Measurements from ENCODE around the gene FAF2. TPM values are rescaled to one million over a fixed set of nuclear protein-coding genes. Genes with fewer than 3 reads are reported as not detected.
"Not testable (repeated sequence)": the region's sequence is repeated elsewhere in the genome, so short reads cannot be mapped to it uniquely, and the experiment has no call there.

The FAF2 gene
- total RNA-seq, 2 donors from 2014 or later: 36.0 to 37.0 TPM

GRCh38 chr5:176440927-176441706, 7.1 kb upstream of the FAF2 start:
- no peak for TF ChIP-seq CTCF (IDR thresholded peaks at IDR 0.05)
- no peak overlapping the region for H3K9ac ChIP-seq (ENCODE audit: low read depth in 2 of 2, low read length in 2 of 2)
- DNase-seq: no peak

GRCh38 chr5:176441921-176442323, 6.3 kb upstream of the FAF2 start:
- H3K9me3 ChIP-seq: no peaks in the 10 kb centered on the region
- intact Hi-C loops (cut with DNase I): no loop called here
- no peak for TF ChIP-seq CTCF (IDR thresholded peaks at IDR 0.05)
- no peaks in the 10 kb centered on the region for H3K4me1 ChIP-seq
- no peaks in the 10 kb centered on the region for H3K36me3 ChIP-seq
- H3K27ac ChIP-seq: no peak overlapping the region
- no peaks in the 10 kb centered on the region for H3K27me3 ChIP-seq
- no peak overlapping the region for H3K4me3 ChIP-seq
- no peak for DNase-seq
- no peak overlapping the region for H3K9ac ChIP-seq (ENCODE audit: low read depth in 2 of 2, low read length in 2 of 2)

More at GRCh38 chr5:176440927-176441706, 7.1 kb upstream of the FAF2 start:
- Histone ChIP-seq H3K9me3 (no peaks in the 10 kb centered on the region), H3K4me3 (no peak overlapping the region), H3K36me3 (no peaks in the 10 kb centered on the region), H3K4me1 (no peaks in the 10 kb centered on the region), H3K27ac (no peak overlapping the region), H3K27me3 (no peaks in the 10 kb centered on the region)
- intact Hi-C loops (cut with DNase I): no loop called here

DNA sequence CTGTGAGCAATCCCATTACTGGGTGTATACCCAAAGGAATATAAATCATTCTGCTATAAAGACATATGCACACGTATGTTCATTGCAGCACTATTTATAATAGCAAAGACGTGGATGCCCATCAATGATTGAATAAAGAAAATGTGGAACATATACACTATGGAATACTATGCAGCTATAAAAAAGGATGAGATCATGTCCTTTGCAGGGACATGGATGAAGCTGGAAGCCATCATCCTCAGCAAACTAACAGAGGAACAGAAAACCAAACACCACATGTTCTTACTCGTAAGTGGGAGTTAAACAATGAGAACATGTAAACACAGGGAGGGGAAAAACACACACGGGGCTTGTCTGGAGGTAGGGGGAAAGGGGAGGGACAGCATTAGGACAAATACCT, 5.3 kb upstream of the FAF2 start:
- DNase-seq; intact Hi-C loops (cut with DNase I); H3K27me3 ChIP-seq; H3K9me3 ChIP-seq; H3K4me3 ChIP-seq; H3K27ac ChIP-seq; H3K4me1 ChIP-seq; H3K36me3 ChIP-seq; H3K9ac ChIP-seq (ENCODE audit: low read depth in 2 of 2, low read length in 2 of 2): not testable (repeated sequence)

DNA sequence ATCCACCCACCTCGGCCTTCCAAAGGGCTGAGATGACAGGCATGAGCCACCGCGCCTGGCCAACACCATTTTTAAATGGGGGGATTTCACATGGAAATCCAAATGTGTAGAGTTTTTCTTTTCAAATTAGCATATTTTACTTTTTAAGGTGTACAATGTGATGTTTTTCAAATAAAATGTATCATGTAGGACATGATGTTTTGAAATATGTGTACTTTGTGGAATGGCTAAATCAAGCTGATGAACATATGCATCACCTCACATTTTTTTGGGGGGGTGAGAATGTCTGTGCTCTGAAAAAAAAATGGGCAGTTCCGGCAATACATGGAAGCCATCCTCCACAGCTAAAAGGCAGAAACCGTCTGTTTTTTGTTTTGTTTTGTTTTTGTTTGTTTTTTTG, 3.4 kb upstream of the FAF2 start:
- H3K27me3 ChIP-seq: no peaks in the 10 kb centered on the region
- H3K9ac ChIP-seq (ENCODE audit: low read depth in 2 of 2, low read length in 2 of 2): no peak overlapping the region
- H3K4me3 ChIP-seq: no peak overlapping the region
- no peak for TF ChIP-seq CTCF (IDR thresholded peaks at IDR 0.05)
- DNase-seq: no peak
- intact Hi-C loops (cut with DNase I): no loop called here
- no peak overlapping the region for H3K27ac ChIP-seq
- no peaks in the 10 kb centered on the region for H3K9me3 ChIP-seq
- peaks cover 5% of the 10 kb centered on the region for H3K4me1 ChIP-seq
- no peaks in the 10 kb centered on the region for H3K36me3 ChIP-seq

DNA sequence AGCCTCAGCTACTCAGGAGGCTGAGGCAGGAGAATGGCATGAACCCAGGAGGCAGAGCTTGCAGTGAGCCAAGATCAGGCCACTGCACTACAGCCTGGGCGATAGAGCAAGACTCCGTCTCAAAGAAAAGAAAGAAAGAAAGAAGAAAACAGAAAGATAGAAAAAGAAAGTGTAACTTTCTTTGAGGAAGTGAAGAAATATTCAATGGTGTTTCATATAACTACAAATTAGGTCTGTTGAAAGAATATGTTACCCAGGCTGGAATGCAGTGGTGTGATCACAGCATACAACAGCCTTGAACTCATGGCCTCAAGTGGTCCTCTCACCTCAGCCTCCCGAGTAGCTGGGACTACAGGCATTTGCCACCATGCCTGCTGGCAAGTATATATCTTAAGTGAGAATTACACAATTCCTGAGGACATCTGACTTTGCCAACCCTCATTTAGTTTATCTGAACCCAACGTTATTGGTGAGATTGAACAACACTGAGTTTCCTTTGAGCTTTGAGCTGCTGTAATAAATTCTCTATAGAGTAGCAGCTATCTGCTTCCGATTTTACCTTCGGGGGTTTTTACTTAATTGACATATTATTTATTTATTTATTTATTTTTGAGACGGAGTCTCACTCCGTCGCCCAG, 2.0 kb upstream of the FAF2 start:
- no peak overlapping the region for H3K27ac ChIP-seq
- intact Hi-C loops (cut with DNase I): no loop called here
- H3K4me1 ChIP-seq: peaks cover 5% of the 10 kb centered on the region
- no peak for TF ChIP-seq CTCF (IDR thresholded peaks at IDR 0.05)
- no peaks in the 10 kb centered on the region for H3K9me3 ChIP-seq
- H3K4me3 ChIP-seq: no peak overlapping the region
- H3K36me3 ChIP-seq: no peaks in the 10 kb centered on the region
- DNase-seq: no peak
- no peak overlapping the region for H3K9ac ChIP-seq (ENCODE audit: low read depth in 2 of 2, low read length in 2 of 2)
- H3K27me3 ChIP-seq: no peaks in the 10 kb centered on the region

Data from colonic mucosa (tissue), 4 donors.